ENCODE results near the gene EPYC. TPM values are rescaled to one million over a fixed set of nuclear protein-coding genes. Genes with fewer than 3 reads are reported as not detected.

The EPYC gene
- total and polyA plus RNA-seq, 2 donors (not counting 1 experiment from before 2014, with no cell fraction given), result not detected

GRCh38 chr12:91017043-91017442 is 12.3 kb upstream of the EPYC start:
- WGBS (ENCODE audit: insufficient coverage), result no CpG with 5 or more reads among the region's 1 CpG
- Mint-ChIP-seq H3K4me1 (no peaks in the 10 kb centered on the region), H3K27ac (no peak overlapping the region), H3K27me3 (peaks cover 3% of the 10 kb centered on the region), H3K4me3 (no peak overlapping the region), H3K9me3 (ENCODE audit: insufficient read depth) (no peaks in the 10 kb centered on the region)
- Histone ChIP-seq H3K4me1 (ENCODE audit: control insufficient read depth in 2 of 2, insufficient read depth in 2 of 2, low read length in 2 of 2) (no peaks in the 10 kb centered on the region), H3K9me3 (ENCODE audit: control extremely low read depth in 1 of 3, control insufficient read depth in 2 of 3, insufficient read depth in 1 of 3, low read length in 2 of 3) (no peaks in the 10 kb centered on the region), H3K4me2 (replicated peaks; ENCODE audit: low read depth, low read length, poor library complexity, severe bottlenecking) (no peak overlapping the region), H3K27me3 (replicated peaks in 1 of 4; ENCODE audit: control extremely low read depth in 1 of 4, control insufficient read depth in 3 of 4, insufficient read depth in 4 of 4, low read length in 3 of 4) (peaks cover 0 to 3% (median 0%) of the 10 kb centered on the region in 4 experiments), H3K79me2 (ENCODE audit: control insufficient read depth, insufficient read depth, low read length) (no peaks in the 10 kb centered on the region), H2AFZ (ENCODE audit: insufficient read depth, low read depth, low read length, poor library complexity, severe bottlenecking) (no peak overlapping the region), H3K27ac (ENCODE audit: low read length in 2 of 2) (no peak overlapping the region), H3K4me3 (ENCODE audit: control extremely low read depth in 1 of 5, extremely low read depth in 1 of 5, insufficient read depth in 1 of 5, low read depth in 2 of 5, low read length in 4 of 5) (no peak overlapping the region), H3K36me3 (replicated peaks in 1 of 2; ENCODE audit: control extremely low read depth in 1 of 2, control insufficient read depth in 1 of 2, extremely low read depth in 1 of 2, insufficient read depth in 2 of 2, low read length in 1 of 2) (no peaks in the 10 kb centered on the region), H4K20me1 (ENCODE audit: control insufficient read depth, insufficient read depth, low read length, poor library complexity, severe bottlenecking) (no peaks in the 10 kb centered on the region), H3K9ac (ENCODE audit: low read length) (no peak overlapping the region)
- DNase-seq (no peak), ATAC-seq (ENCODE audit: low read depth) (no peak)
- CTCF ChIA-PET, result no interaction called here
- no peak for TF ChIP-seq EZH2 (IDR thresholded peaks at IDR 0.05; ENCODE audit: borderline replicate concordance, insufficient read depth, low read depth, low read length, poor library complexity, severe bottlenecking)
- no peak for TF ChIP-seq CTCF (IDR thresholded peaks at IDR 0.05)
- intact Hi-C loops (cut with micrococcal nuclease), result no loop called here
- POLR2A ChIA-PET, result no interaction called here

- Histone ChIP-seq H3K4me1 (ENCODE audit: control insufficient read depth in 2 of 2, insufficient read depth in 2 of 2, low read length in 2 of 2) (no peaks in the 10 kb centered on the region), H3K9ac (ENCODE audit: low read length) (no peak overlapping the region), H3K27me3 (replicated peaks in 1 of 4; ENCODE audit: control extremely low read depth in 1 of 4, control insufficient read depth in 3 of 4, insufficient read depth in 4 of 4, low read length in 3 of 4) (no peaks in the 10 kb centered on the region), H3K36me3 (replicated peaks in 1 of 2; ENCODE audit: control extremely low read depth in 1 of 2, control insufficient read depth in 1 of 2, extremely low read depth in 1 of 2, insufficient read depth in 2 of 2, low read length in 1 of 2) (no peaks in the 10 kb centered on the region), H3K4me3 (ENCODE audit: control extremely low read depth in 1 of 5, extremely low read depth in 1 of 5, insufficient read depth in 1 of 5, low read depth in 2 of 5, low read length in 4 of 5) (no peak overlapping the region), H3K79me2 (ENCODE audit: control insufficient read depth, insufficient read depth, low read length) (no peaks in the 10 kb centered on the region), H3K27ac (ENCODE audit: low read length in 2 of 2) (no peak overlapping the region), H3K9me3 (ENCODE audit: control extremely low read depth in 1 of 3, control insufficient read depth in 2 of 3, insufficient read depth in 1 of 3, low read length in 2 of 3) (no peaks in the 10 kb centered on the region), H3K4me2 (replicated peaks; ENCODE audit: low read depth, low read length, poor library complexity, severe bottlenecking) (no peak overlapping the region), H4K20me1 (ENCODE audit: control insufficient read depth, insufficient read depth, low read length, poor library complexity, severe bottlenecking) (no peaks in the 10 kb centered on the region), H2AFZ (ENCODE audit: insufficient read depth, low read depth, low read length, poor library complexity, severe bottlenecking) (no peak overlapping the region)
- no peaks in the 10 kb centered on the region for H3K4me1 Mint-ChIP-seq
- WGBS (ENCODE audit: insufficient coverage), result 60% methylated on average over 1 of the region's 1 CpG
- H3K27ac Mint-ChIP-seq, result no peak overlapping the region
- no peak for ATAC-seq (ENCODE audit: low read depth)
- H3K4me3 Mint-ChIP-seq, result no peak overlapping the region
- H3K9me3 Mint-ChIP-seq (ENCODE audit: insufficient read depth), result no peaks in the 10 kb centered on the region
- CTCF ChIA-PET, result no interaction called here
- DNase-seq, result no peak
- TF ChIP-seq EZH2 (IDR thresholded peaks at IDR 0.05; ENCODE audit: borderline replicate concordance, insufficient read depth, low read depth, low read length, poor library complexity, severe bottlenecking), result no peak
- TF ChIP-seq CTCF (IDR thresholded peaks at IDR 0.05), result no peak
- POLR2A ChIA-PET, result no interaction called here
- H3K27me3 Mint-ChIP-seq, result peaks cover 11% of the 10 kb centered on the region
- intact Hi-C loops (cut with micrococcal nuclease), result no loop called here
Observed at GRCh38 chr12:91009319-91009950, 4.7 kb upstream of the EPYC start.
